IMR-90 (cell line): ENCODE results near the gene RAC2.
A peak's percentile ranks its signal among the peaks of the same experiment; 100 is the strongest.

Experiments
- BHLHE40 ChIP-seq: fragments of 150-350 bp; IDR thresholded peaks from 2 replicates; pipeline ENCODE4 v1.6.1; 2016; ENCODE audit warnings: mild to moderate bottlenecking, low read depth, low read length
- CEBPB ChIP-seq: IDR thresholded peaks from 2 replicates; pipeline ENCODE4 v1.6.1; 2012; ENCODE audit warnings: low read depth, low read length, improper control_type of control experiment
- CHD1 ChIP-seq: IDR thresholded peaks from 2 replicates; pipeline ENCODE4 v1.6.1; 2012; ENCODE audit warnings: low read depth, low read length, improper control_type of control experiment
- POLR2A ChIP-seq: IDR thresholded peaks from 2 replicates; pipeline ENCODE4 v1.6.1; 2012; ENCODE audit warnings: mild to moderate bottlenecking, low read depth, low read length
- RAD21 ChIP-seq: IDR thresholded peaks from 2 replicates; pipeline ENCODE4 v1.6.1; 2012; ENCODE audit warnings: low read length, improper control_type of control experiment
- RCOR1 ChIP-seq: IDR thresholded peaks from 2 replicates; pipeline ENCODE4 v1.6.1; 2012; ENCODE audit warnings: mild to moderate bottlenecking, low read length, improper control_type of control experiment; ENCODE audit not compliant: insufficient replicate concordance
- RFX5 ChIP-seq: IDR thresholded peaks from 2 replicates; pipeline ENCODE4 v1.8.0; 2012; ENCODE audit warnings: low read depth, mild to moderate bottlenecking, low read length, moderate library complexity
- SMC3 ChIP-seq: fragments of 150-350 bp; IDR thresholded peaks from 2 replicates; pipeline ENCODE4 v1.6.1; 2016; ENCODE audit warnings: low read depth, mild to moderate bottlenecking, antibody characterized with exemption, low read length, moderate library complexity
- USF2 ChIP-seq: fragments of 150-350 bp; IDR thresholded peaks from 2 replicates; pipeline ENCODE4 v1.6.1; 2017; ENCODE audit warnings: mild to moderate bottlenecking, antibody characterized with exemption, low read length, low read depth
- TF ChIP-seq, protein P1 (sequence below): conservative IDR thresholded peaks from 2 replicates; pipeline ENCODE4 v1.5.1; 2012; ENCODE audit warnings: mild to moderate bottlenecking, low read depth, low read length, improper control_type of control experiment

DNA sequence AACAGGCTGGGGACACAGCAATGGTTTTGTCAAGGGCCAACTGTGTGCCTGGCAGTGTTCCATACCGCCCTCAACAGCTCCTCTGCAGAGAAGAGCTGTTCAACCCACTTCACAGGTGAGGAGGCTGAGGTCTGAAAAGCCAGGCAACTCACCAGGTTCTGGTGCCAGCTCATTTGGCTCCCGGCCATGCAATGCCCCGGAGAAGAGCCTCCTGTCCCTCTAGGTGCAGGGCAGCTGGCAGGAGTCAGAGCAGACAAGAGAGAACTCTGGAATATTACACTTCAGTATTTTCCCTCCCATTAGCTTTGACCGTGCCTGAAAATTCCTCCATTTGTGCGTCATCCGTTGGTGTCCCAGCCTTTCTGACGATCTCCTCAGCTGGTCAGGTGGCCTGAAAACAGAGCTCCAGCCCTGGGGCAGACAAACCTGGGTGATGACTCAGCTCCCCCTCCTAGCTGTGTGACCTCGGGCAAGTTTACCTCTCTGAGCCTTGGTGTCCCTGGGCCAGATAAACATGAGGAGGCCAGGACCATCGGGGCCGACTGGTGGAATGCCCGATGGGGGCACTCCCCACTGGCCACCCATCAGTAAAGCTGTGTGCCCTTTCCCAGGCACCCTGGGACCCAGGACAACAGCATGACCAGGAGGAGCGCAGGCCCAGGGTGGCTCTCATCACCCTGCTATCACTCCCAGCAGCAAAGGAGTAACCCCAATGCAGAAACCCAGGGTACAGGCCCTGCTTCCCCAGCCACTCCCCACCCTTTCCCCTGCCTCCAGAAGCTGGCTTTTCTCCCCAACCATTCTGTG lies 46.4 kb downstream of the RAC2 start:
- TF ChIP-seq, protein P1, sequence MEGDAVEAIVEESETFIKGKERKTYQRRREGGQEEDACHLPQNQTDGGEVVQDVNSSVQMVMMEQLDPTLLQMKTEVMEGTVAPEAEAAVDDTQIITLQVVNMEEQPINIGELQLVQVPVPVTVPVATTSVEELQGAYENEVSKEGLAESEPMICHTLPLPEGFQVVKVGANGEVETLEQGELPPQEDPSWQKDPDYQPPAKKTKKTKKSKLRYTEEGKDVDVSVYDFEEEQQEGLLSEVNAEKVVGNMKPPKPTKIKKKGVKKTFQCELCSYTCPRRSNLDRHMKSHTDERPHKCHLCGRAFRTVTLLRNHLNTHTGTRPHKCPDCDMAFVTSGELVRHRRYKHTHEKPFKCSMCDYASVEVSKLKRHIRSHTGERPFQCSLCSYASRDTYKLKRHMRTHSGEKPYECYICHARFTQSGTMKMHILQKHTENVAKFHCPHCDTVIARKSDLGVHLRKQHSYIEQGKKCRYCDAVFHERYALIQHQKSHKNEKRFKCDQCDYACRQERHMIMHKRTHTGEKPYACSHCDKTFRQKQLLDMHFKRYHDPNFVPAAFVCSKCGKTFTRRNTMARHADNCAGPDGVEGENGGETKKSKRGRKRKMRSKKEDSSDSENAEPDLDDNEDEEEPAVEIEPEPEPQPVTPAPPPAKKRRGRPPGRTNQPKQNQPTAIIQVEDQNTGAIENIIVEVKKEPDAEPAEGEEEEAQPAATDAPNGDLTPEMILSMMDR, result no peak
- no peak for TF ChIP-seq POLR2A
- TF ChIP-seq CEBPB, result no peak
- TF ChIP-seq RCOR1, result no peak
- no peak for TF ChIP-seq RAD21
- no peak for TF ChIP-seq BHLHE40
- no peak for TF ChIP-seq CHD1
- no peak for TF ChIP-seq SMC3
- TF ChIP-seq USF2, result peak; percentile 21; the same call in 1 of the 2 replicates
- TF ChIP-seq RFX5, result no peak
